Brain pericyte (primary cell): ENCODE data around the gene NPR1.
A peak's percentile ranks its signal among the peaks of the same experiment; 100 is the strongest.
"Not testable (repeated sequence)": the region's sequence is repeated elsewhere in the genome, so short reads cannot be mapped to it uniquely, and the experiment has no call there.

ENCODE experiments used
- DNase-seq: peaks from one replicate; pipeline ENCODE4 v3.0.0-alpha.2; 2012; ENCODE audit warnings: low read depth, low spot score

The NPR1 gene

GRCh38 chr1:153678519-153679336 lies at the start of gene NPR1:
Gene NPR1, plus strand, starts transcription at chr1:153678688. Its CDS starts 421 bp downstream, at chr1:153679109.
- no peak for DNase-seq

DNA sequence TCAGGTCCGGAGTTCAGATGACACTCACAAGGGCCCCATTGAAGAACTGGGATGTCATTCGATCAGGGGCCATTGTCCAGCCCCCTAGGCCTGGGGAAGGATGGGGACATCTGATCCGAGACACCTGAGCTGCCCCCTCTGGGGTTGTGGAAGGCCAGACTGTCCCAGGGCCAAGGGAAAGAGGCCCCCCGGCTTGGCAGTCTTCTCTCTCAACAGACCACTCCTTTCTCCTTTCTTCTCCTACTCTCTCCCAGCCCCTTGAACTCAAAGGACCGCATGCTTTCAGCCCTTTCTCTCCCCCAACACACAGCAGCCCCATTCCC lies 49.2 kb upstream of the NPR1 start:
- DNase-seq: no peak

DNA sequence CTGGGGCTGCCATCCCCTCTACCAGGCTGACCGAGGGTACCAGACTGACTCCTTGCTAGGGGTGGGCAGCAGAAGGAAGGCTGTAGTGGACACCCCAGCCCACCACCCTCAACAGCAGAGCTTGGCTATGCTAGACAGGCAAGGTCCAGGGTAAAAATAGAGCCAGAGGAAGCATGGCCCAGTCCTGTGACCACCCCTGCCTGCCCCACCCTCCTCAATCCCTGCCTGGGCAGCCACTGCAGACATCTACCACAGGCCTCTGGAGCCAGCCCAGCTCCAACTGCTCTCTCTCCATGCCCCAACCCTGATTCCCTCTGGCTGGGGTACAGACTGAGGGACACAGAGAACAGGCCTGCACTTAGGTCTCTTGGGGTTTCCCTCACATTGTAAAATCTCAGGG lies 48.5 kb upstream of the NPR1 start:
- DNase-seq: no peak

GRCh38 chr1:153630384-153630783 lies 48.1 kb upstream of the NPR1 start:
- DNase-seq: no peak

DNA sequence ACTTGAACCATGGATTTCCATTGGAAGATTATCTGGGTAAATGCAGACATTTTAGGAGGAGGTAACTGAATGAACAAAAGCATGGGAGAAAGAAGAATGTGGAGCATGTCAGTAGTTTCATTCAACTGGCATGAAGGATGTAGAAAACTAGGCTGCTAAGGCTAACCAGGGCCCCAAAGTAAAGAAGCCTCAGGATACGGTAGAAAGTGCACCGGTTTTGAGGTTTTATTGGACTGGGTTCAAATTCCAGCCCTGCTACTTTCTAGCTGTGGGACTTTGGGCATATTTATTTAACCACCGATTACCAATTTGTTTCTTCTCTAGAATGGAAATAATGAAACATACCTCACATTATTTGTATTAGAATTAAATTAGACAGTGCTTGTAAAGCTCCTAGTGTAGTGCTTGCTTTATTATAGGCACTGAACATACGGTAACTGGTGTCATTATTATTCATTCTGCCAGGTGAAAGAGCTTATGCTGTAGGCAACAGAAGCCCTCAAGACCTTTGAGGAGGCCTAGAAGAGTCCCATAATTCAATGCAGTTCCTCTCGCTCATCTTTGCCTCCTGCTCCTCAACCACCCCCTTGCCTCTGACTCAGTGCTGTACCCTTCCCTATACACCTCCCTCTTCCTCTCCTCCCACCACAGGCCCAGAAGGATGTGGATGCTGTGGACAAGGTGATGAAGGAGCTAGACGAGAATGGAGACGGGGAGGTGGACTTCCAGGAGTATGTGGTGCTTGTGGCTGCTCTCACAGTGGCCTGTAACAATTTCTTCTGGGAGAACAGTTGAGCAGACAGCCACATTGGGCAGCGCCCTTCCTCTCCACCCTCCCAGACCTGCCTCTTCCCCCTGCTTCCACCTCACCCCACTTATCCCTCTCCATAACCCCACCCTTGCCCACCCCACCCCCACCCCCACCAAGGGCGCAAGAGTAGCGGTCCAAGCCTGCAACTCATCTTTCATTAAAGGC lies 47.2 kb upstream of the NPR1 start:
- DNase-seq: no peak

DNA sequence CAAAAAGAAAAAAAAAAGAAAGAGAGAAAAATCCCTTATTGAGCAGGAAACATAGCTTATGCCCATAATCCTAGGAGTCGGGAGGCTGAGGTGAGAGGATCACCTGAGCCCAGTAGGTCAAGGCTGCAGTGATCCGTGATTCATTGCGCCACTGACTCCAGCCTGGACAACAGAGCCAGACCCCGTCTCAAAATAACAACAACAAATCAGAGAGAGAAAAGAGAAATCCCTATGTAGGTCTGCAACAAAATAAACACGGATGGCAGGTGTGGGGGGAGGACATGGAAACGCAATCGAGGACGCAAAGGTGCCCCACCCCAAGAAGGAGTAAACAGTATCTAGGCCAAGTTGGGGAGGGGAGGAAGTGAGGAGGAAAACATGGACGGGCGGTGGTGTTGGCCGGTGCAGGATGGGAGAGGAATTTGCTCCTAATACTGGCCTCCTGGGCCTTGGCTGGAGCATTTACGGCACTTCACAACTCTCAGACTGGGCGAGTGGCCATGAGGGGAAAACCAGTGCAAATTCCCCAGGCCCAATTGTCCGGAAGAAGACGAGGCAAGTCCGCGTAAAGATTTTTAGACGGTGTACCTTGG lies 45.2 kb upstream of the NPR1 start:
- DNase-seq: no peak

GRCh38 chr1:153633754-153634665 lies 44.5 kb upstream of the NPR1 start, which contains the start of gene CHTOP:
Gene CHTOP, plus strand, starts transcription at chr1:153634066. Its CDS starts 2,523 bp downstream, at chr1:153636589.
- peak; percentile 90 for DNase-seq

GRCh38 chr1:153635872-153636271 lies 42.6 kb upstream of the NPR1 start:
- DNase-seq: no peak

DNA sequence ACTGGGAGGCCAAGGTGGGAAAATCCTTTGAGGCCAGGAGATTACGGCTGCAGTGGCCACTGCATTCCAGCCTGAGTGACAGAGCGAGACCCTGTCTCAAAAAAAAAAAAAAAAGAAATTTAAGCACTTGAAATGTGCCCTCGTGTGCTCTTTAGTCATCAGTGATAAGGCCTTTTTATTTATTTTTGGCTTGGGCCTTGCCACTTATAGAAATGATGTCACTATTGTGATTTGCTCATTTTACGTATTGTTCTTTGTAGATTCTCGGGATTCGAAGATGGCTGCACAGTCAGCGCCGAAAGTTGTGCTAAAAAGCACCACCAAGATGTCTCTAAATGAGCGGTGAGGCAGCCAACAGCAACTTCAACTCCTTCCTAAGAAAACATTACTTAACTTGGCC lies 42.2 kb upstream of the NPR1 start:
- DNase-seq: no peak

- no peak for DNase-seq
Measured at GRCh38 chr1:153638261-153638660, 40.2 kb upstream of the NPR1 start.

GRCh38 chr1:153639280-153639679 lies 39.2 kb upstream of the NPR1 start:
- DNase-seq: no peak

DNA sequence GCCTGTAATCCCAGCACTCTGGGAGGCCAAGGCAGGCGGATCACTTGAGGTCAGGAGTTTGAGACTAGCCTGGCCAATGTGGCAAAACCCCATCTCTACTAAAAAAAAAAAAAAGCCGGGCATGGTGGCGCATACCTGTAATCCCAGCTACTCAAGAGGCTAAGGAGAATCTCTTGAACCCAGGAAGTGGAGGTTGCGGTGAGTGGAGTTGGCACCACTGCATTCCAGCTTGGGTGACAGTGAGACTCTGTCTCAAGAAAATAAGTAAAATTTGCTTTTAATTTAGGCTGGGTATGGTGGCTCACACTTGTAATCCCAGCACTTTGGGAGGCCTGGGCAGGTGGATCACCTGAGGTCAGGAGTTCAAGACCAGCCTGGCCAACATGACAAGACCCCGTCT lies 38.3 kb upstream of the NPR1 start:
- DNase-seq: not testable (repeated sequence)

GRCh38 chr1:153640861-153641260 lies 37.6 kb upstream of the NPR1 start:
- DNase-seq: no peak

DNA sequence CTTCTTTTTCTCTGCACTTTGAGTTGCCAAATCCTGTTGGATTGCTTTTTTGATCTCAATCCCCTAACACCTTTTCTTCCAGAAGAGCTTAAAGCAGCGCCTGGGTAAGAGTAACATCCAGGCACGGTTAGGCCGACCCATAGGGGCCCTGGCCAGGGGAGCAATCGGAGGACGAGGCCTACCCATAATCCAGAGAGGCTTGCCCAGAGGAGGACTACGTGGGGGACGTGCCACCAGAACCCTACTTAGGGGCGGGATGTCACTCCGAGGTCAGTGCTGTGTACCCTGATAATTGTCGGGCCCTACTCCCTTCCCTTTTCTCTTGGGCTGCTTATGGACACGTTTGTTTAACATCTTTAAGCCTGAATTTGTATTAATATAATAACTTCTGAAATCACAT lies 36.3 kb upstream of the NPR1 start:
- no peak for DNase-seq

DNA sequence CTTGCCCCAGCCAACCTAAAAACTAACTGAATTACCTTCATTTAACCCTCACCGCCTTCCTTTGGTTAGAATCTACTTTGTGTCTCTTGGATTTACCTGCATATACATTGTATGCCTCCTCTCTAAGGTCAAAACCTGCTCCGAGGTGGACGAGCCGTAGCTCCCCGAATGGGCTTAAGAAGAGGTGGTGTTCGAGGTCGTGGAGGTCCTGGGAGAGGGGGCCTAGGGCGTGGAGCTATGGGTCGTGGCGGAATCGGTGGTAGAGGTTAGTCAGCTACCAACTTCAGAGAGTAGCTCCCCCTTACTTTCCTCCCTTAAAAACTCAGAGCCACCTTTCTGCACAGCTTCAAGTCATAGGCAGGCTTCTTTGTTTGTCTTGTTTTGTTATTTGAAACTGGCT lies 35.4 kb upstream of the NPR1 start:
- DNase-seq: no peak

GRCh38 chr1:153643816-153644215 lies 34.7 kb upstream of the NPR1 start:
- no peak for DNase-seq

DNA sequence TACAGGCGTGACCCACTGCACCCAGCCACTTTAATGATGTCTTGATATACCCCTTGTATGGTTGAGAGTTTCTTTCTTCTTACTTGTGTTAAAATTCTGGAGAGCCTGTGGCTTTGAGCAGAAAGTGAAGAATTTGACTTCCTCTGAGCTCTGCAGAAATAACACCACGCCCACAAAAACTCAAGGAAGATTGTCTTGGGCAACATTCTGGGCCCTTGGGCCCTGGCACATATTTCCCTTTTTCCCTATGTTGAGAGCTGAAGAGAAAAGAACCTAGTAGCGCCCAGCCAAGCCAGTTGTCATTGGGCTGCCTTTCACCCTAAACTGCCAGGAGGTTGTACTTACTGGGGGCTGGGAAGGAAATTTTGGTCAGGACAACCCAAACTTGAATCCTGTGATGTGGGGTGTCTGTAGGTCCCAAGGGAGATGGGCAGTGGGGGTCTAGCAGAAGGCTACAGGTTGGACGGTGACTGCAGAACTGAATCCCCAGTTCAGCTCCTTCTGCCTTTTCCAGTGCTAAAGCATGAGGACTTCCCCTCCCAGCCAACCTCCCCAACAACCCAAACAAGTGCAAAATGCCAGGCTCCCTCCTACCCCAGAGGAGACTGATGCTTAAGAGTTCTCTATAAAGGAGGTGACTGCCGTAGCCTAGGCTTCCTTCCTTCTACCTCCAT lies 31.7 kb upstream of the NPR1 start:
- DNase-seq: no peak

DNA sequence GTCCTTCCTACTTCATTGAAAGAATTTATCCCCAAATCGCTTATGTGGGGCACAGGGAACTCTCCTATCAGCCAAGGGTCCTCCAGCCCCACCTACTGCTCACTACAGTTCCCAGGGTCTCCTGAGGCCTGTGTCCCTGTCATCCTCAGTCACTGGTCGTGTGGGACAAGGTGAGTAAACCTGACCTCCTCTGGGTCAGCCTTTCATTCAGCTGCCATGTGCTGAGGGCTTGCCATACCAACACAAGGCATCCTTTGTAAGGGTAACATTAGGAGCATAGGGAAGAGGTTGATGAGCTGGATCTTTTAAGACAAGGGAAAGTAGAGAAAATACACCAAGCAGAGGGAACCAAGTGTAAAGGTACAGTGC lies 31.2 kb upstream of the NPR1 start:
- DNase-seq: no peak

DNA sequence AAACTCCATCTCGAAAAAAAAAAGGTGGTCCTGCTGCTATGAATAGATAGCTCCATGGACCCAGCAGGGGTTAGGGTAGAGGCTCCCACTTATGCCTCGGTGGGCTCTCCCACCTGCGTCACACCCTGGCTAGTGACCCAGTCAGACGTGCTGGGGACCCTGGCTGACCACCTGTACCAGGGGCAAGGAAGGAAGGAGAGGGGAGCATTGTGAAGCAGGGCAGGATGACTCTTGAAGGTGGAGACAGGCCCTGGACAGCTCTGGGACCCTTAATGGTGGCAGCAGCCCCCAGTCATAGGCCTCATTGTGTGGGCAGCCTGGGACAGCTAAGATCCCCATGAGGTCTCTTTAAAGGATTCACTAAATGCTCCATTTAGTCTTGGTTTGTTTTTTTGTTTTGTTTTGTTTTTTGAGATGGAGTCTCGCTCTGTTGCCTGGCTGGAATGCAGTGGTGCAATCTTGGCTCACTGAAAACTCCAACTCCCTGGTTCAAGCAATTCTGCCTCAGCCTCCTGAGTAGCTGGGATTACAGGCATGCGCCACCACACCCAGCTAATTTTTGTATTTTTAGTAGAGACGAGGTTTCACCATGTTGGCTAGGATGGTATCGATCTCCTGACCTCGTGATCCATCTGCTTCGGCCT lies 30.4 kb upstream of the NPR1 start:
- no peak for DNase-seq
